ENCODE results near the gene ELOA. TPM values are rescaled to one million over a fixed set of nuclear protein-coding genes. Genes with fewer than 3 reads are reported as not detected.

The ELOA gene
- total and polyA plus RNA-seq, 2 experiments from 2014 or later: 49.1 to 57.7 TPM

DNA sequence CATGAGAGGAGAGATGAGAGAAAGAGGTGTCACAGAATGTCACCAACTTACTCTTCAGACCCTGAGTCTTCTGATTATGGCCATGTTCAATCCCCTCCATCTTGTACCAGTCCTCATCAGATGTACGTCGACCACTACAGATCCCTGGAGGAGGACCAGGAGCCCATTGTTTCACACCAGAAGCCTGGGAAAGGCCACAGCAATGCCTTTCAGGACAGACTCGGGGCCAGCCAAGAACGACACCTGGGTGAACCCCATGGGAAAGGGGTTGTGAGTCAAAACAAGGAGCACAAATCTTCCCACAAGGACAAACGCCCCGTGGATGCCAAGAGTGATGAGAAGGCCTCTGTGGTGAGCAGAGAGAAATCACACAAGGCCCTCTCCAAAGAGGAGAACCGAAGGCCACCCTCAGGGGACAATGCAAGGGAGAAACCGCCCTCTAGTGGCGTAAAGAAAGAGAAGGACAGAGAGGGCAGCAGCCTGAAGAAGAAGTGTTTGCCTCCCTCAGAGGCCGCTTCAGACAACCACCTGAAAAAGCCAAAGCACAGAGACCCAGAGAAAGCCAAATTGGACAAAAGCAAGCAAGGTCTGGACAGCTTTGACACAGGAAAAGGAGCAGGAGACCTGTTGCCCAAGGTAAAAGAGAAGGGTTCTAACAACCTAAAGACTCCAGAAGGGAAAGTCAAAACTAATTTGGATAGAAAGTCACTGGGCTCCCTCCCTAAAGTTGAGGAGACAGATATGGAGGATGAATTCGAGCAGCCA is 8.0 kb downstream of the ELOA start:
- TF ChIP-seq, protein P1, sequence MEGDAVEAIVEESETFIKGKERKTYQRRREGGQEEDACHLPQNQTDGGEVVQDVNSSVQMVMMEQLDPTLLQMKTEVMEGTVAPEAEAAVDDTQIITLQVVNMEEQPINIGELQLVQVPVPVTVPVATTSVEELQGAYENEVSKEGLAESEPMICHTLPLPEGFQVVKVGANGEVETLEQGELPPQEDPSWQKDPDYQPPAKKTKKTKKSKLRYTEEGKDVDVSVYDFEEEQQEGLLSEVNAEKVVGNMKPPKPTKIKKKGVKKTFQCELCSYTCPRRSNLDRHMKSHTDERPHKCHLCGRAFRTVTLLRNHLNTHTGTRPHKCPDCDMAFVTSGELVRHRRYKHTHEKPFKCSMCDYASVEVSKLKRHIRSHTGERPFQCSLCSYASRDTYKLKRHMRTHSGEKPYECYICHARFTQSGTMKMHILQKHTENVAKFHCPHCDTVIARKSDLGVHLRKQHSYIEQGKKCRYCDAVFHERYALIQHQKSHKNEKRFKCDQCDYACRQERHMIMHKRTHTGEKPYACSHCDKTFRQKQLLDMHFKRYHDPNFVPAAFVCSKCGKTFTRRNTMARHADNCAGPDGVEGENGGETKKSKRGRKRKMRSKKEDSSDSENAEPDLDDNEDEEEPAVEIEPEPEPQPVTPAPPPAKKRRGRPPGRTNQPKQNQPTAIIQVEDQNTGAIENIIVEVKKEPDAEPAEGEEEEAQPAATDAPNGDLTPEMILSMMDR (conservative IDR thresholded peaks at IDR 0.05; ENCODE audit: low read depth in 2 of 2): peak; percentile 81 to 88
- TF ChIP-seq NANOG (IDR thresholded peaks at IDR 0.05; ENCODE audit: borderline replicate concordance): no peak
- TF ChIP-seq, protein P2, sequence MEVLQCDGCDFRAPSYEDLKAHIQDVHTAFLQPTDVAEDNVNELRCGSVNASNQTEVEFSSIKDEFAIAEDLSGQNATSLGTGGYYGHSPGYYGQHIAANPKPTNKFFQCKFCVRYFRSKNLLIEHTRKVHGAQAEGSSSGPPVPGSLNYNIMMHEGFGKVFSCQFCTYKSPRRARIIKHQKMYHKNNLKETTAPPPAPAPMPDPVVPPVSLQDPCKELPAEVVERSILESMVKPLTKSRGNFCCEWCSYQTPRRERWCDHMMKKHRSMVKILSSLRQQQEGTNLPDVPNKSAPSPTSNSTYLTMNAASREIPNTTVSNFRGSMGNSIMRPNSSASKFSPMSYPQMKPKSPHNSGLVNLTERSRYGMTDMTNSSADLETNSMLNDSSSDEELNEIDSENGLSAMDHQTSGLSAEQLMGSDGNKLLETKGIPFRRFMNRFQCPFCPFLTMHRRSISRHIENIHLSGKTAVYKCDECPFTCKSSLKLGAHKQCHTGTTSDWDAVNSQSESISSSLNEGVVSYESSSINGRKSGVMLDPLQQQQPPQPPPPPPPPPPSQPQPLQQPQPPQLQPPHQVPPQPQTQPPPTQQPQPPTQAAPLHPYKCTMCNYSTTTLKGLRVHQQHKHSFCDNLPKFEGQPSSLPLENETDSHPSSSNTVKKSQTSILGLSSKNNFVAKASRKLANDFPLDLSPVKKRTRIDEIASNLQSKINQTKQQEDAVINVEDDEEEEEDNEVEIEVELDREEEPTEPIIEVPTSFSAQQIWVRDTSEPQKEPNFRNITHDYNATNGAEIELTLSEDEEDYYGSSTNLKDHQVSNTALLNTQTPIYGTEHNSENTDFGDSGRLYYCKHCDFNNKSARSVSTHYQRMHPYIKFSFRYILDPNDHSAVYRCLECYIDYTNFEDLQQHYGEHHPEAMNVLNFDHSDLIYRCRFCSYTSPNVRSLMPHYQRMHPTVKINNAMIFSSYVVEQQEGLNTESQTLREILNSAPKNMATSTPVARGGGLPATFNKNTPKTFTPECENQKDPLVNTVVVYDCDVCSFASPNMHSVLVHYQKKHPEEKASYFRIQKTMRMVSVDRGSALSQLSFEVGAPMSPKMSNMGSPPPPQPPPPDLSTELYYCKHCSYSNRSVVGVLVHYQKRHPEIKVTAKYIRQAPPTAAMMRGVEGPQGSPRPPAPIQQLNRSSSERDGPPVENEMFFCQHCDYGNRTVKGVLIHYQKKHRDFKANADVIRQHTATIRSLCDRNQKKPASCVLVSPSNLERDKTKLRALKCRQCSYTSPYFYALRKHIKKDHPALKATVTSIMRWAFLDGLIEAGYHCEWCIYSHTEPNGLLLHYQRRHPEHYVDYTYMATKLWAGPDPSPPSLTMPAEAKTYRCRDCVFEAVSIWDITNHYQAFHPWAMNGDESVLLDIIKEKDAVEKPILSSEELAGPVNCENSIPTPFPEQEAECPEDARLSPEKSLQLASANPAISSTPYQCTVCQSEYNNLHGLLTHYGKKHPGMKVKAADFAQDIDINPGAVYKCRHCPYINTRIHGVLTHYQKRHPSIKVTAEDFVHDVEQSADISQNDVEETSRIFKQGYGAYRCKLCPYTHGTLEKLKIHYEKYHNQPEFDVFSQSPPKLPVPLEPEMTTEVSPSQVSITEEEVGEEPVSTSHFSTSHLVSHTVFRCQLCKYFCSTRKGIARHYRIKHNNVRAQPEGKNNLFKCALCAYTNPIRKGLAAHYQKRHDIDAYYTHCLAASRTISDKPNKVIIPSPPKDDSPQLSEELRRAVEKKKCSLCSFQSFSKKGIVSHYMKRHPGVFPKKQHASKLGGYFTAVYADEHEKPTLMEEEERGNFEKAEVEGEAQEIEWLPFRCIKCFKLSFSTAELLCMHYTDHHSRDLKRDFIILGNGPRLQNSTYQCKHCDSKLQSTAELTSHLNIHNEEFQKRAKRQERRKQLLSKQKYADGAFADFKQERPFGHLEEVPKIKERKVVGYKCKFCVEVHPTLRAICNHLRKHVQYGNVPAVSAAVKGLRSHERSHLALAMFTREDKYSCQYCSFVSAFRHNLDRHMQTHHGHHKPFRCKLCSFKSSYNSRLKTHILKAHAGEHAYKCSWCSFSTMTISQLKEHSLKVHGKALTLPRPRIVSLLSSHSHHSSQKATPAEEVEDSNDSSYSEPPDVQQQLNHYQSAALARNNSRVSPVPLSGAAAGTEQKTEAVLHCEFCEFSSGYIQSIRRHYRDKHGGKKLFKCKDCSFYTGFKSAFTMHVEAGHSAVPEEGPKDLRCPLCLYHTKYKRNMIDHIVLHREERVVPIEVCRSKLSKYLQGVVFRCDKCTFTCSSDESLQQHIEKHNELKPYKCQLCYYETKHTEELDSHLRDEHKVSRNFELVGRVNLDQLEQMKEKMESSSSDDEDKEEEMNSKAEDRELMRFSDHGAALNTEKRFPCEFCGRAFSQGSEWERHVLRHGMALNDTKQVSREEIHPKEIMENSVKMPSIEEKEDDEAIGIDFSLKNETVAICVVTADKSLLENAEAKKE (CRISPR knock-in tag; IDR thresholded peaks at IDR 0.05): peak; percentile 49; the same call in 1 of the 2 replicates
- Mint-ChIP-seq H3K4me1 (no peaks in the 10 kb centered on the region), H3K9me3 (no peaks in the 10 kb centered on the region), H3K27me3 (ENCODE audit: insufficient read depth, low read depth, poor library complexity) (peaks cover 8% of the 10 kb centered on the region), H3K4me3 (no peak overlapping the region), H3K36me3 (ENCODE audit: low read depth) (peaks cover 77% of the 10 kb centered on the region), H3K27ac (peak overlapping the region; percentile 75)
- H3K79me2 ChIP-seq (replicated peaks; ENCODE audit: insufficient read depth): peaks cover 48% of the 10 kb centered on the region
- H3K4me3 ChIP-seq: no peak overlapping the region
- H3K27me3 ChIP-seq (ENCODE audit: insufficient read depth): no peaks in the 10 kb centered on the region
- peak; percentile 97 for ATAC-seq
- no peak overlapping the region for H3K27ac ChIP-seq (ENCODE audit: low read depth)
- peaks cover 4% of the 10 kb centered on the region; the same call in 1 of the 2 replicates for H3F3A ChIP-seq (replicated peaks; ENCODE audit: low read depth)
- no peaks in the 10 kb centered on the region for H3K9me2 ChIP-seq (ENCODE audit: insufficient read depth)
- peak; percentile 79 for DNase-seq (ENCODE audit: low spot score)
- H3K4me1 ChIP-seq (ENCODE audit: insufficient read depth): no peaks in the 10 kb centered on the region
- H4K20me1 ChIP-seq (replicated peaks; ENCODE audit: insufficient read depth): peaks cover 41% of the 10 kb centered on the region
- H2AFZ ChIP-seq: no peak overlapping the region
- H3K4me2 ChIP-seq: no peak overlapping the region
- peaks cover 63% of the 10 kb centered on the region for H3K36me3 ChIP-seq (ENCODE audit: insufficient read depth)
